ENCODE results near the gene ANO2.

DNA sequence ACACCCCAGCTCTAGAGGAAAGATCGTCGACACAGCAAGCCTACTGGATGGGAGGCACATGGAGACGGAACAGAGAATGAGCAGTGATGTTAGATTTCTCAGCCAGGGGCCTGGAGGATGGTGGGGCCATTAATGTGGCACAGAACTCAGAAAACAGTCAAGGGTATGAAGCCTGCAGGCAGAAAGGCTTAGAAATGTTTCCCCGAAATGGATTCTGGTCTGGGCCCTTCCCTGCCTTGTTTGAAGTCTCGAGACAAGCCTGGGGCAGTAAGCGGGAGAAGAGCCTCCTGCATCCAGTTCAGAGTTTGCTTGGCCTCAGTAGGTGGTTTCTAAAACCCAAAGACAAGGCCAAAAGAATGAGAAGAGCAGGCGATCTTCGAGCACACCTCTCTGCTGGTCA, 354.7 kb downstream of the ANO2 start:
- TF ChIP-seq, protein P1, sequence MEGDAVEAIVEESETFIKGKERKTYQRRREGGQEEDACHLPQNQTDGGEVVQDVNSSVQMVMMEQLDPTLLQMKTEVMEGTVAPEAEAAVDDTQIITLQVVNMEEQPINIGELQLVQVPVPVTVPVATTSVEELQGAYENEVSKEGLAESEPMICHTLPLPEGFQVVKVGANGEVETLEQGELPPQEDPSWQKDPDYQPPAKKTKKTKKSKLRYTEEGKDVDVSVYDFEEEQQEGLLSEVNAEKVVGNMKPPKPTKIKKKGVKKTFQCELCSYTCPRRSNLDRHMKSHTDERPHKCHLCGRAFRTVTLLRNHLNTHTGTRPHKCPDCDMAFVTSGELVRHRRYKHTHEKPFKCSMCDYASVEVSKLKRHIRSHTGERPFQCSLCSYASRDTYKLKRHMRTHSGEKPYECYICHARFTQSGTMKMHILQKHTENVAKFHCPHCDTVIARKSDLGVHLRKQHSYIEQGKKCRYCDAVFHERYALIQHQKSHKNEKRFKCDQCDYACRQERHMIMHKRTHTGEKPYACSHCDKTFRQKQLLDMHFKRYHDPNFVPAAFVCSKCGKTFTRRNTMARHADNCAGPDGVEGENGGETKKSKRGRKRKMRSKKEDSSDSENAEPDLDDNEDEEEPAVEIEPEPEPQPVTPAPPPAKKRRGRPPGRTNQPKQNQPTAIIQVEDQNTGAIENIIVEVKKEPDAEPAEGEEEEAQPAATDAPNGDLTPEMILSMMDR (IDR thresholded peaks at IDR 0.05; ENCODE audit: extremely low read depth in 1 of 2, insufficient read depth in 1 of 2, low read depth in 1 of 2, low read length in 2 of 2) = no peak
- TF ChIP-seq EZH2 (IDR thresholded peaks at IDR 0.05; ENCODE audit: borderline replicate concordance, low read depth, low read length, severe bottlenecking) (no peak), POLR2A (IDR thresholded peaks at IDR 0.05; ENCODE audit: low read depth, low read length) (no peak), POLR2AphosphoS5 (IDR thresholded peaks at IDR 0.05; ENCODE audit: insufficient read depth, low read depth, low read length) (no peak)
- TF ChIP-seq, protein P2, sequence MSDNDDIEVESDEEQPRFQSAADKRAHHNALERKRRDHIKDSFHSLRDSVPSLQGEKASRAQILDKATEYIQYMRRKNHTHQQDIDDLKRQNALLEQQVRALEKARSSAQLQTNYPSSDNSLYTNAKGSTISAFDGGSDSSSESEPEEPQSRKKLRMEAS (IDR thresholded peaks at IDR 0.05; ENCODE audit: insufficient read depth, insufficient read length) = no peak
